Muscle of back (tissue), 11 donors: ENCODE measurements around the gene ZIC5. TPM values are rescaled to one million over a fixed set of nuclear protein-coding genes. Genes with fewer than 3 reads are reported as not detected.
"Not testable (repeated sequence)": the region's sequence is repeated elsewhere in the genome, so short reads cannot be mapped to it uniquely, and the experiment has no call there.

Experiments used
- DNase-seq, 3 donors: peaks; one replicate each; pipeline versions ENCODE4 v3.0.0 to v3.0.0-alpha.2; 2013
- polyA plus RNA-seq, 10 donors: library from polyadenylated mRNA; unstranded; fragments of 120-200 nt; gene quantifications; one replicate each; pipeline ENCODE4 v1.2.1, GENCODE V29; 2013; ENCODE audit not compliant: insufficient read length in 10 of 10

The ZIC5 gene
- polyA plus RNA-seq, 10 donors, result 0.04 to 0.05 TPM; not detected in 8

DNA sequence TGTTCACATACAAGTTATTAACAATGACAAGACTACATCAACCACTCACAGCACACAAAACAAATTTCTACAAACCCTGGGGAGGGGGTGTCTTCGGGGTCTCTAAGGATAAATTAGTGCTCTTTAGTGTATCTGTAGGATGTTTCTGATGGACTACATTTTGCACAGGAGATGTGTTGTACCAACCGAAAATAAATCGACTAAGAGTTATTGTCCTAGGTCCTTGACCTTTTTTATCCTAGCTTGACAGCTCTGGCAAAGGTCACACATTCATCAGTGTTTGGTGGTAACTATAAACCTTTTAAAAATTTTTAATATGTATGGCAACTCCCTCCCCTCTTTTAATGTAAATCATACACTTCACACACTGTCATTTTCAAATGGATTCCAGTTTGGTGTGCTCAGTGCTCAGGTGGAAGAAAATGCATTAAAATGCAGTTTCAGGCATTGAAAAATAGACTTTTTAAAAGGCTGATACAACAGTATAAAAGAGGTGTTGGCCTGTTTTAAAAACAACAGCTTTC, 7.7 kb downstream of the ZIC5 start:
- no peak for DNase-seq

GRCh38 chr13:99962242-99962641, 9.3 kb downstream of the ZIC5 start:
- no peak for DNase-seq

- no peak for DNase-seq
These were observed 9.9 kb downstream of the ZIC5 start for GRCh38 chr13:99961636-99962035.

GRCh38 chr13:99960663-99961311, 10.8 kb downstream of the ZIC5 start:
- no peak for DNase-seq

DNA sequence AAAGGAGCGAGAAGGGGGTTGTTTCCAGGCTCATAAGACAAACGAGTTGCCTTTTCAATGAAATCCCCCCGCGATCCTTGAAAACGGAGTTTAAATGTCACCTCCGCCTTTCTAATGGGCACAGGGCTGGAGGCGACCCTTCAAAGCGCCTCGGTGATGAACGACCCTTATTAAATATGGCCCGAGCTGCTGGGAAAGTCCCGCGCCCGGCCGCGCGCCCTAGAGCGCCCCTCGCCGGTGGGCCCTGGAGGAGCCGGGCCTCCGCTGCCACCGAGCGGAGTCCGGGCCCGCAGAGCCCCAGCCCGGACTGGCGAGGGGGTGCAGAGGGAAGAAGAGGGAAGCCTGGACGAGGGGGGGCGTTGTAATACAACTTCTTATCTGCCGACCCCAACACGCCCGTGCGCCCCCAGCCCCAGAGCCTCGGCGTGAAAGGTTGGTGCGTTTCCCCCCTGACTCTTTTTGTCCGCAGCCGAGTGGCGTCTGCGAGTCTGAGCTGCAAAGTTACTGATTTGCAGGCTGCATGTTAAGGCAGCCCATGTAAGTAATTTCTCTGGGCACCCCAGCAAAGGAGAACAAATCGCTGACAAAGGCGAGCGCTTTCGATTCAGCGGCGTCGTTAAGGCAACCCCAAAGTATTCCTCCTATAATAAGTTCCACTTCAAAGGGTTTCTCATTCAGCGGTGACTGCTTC, 11.9 kb downstream of the ZIC5 start:
- no peak for DNase-seq

- DNase-seq, result no peak
These were observed 12.4 kb downstream of the ZIC5 start for GRCh38 chr13:99959127-99959539.

- DNase-seq, result no peak
These were observed 13.0 kb downstream of the ZIC5 start for GRCh38 chr13:99958406-99959126.

DNA sequence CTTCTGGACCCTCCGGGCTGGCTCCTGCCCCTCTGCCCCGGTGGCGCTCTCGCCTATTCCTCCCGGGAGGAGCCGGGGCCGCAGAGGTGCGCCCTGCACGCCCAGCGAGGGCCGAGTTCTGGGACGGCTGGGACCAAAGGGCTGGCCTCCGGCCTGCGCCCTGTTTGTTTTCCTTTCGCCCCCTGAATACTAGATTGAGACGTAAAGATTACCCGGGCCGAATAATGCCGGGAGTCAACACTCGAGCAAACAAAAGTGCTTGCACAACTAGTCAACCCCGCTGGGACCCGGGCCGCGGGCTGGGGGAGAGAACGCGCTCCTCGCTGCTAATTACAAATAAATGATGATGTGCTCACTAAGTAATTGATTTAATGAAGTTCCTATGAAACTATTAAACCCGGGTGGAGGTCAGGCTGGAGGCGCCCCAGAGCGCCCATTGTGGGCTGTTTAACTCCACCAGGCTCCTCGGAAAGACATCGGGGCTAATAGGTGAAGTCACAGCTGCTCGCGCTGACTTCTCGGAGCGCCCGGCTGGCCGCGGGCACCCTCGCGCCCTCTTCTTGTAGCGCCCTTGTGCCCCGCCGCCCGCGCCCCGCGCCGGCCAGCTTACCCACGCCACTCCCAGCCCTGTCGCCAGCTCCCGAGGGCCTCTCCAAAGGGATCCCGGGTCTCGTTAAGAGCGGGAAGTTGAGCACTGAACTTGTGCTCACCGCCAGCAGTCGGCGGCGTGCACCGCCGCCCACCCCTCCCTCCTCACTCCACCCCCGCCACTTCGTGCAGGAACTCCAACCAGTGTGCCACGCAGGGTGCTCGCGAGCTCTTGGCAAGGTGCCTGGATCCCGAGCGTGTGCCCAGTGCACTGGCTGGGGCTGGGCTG, 14.9 kb downstream of the ZIC5 start:
- DNase-seq, result no peak

GRCh38 chr13:99955747-99956472, 15.7 kb downstream of the ZIC5 start:
- DNase-seq, result peak in 2 of 3 donors; percentile 72 to 88

DNA sequence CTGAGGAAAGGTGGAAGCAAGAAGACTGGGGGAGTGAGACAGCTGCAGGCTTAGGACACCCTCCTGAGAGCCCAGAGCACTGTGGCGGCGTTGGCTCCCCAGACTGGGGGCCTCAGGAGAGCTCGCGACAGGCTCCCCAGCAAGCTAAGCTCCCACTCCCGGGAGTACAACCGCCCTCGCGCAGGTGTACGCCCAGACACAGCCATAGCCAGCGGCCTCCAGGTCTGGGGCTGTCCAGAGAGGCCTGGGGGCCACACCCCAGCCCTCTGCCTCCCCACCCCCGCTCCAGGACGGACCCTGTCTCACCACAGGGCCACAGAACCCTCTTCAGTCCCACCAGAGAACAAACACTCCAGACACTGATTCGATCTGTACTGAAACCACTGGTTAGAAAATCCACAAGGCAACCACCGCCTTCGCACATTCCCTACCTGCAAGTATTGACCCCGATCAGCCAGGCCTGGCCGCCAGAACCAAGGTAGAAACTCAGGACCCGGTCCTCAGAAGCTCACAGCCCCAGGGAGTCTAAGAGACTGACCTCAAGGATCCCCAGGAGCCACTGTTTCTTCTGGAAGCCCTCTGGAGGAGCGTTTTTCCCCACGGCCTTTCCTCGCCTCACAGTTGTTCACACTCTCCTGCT, 16.3 kb downstream of the ZIC5 start:
- no peak for DNase-seq

GRCh38 chr13:99953138-99953755, 18.3 kb downstream of the ZIC5 start:
- DNase-seq, result no peak

DNA sequence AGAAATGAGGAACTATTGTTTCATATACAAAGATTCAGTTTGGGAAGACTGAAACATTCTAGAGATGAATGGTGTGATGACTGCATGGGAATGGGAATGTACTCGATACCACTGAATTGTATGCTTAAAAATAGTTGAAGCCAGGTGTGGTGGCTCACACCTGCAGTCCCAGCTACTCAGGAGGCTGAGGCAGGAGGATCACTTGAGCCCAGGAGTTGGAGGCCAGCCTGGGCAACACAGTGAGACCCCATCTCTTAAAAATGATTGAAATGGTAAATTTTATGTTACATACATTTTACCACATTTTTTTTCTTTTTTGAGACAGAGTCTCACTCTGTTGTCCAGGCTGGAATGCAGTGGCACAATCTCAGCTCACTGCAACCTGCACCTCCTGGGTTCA, 19.9 kb downstream of the ZIC5 start:
- not testable (repeated sequence) for DNase-seq

GRCh38 chr13:99949679-99950413, 21.7 kb downstream of the ZIC5 start:
- no peak for DNase-seq

DNA sequence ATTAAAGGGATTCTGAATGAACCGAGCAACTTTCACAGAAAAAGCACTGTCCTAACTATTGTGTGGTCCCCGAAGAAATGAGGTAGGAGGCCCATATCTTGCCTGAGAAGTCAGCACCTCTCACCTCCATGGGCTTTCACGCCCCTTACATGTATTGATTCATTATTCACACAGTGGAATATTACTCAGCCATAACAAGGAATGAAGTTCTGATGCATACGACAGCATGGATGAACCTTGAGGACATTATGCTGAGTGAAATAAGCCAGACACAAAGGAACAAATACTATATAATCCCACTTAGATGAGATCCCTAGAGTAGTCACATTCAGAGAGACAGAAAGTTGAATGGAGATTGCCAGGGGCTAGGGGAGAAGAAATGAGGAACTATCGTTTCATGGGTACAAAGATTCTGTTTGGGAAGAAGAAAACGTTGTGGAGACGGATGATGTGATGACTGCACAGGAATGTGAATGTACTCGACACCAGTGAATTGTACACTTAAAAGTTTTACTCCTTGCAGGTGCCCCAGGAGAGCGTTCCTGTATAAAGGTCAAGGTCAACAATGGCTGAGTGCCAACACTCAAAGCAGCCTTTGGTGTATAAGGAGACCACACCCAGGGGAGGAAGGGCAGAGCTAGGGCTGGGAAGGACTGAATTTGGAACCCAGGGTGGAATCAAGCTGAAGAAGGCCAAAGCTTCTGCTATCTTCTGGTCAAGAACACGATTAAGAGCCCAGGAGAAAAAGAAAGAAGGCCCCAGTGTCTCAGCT, 22.5 kb downstream of the ZIC5 start:
- DNase-seq, result no peak

- no peak for DNase-seq
These were observed 23.2 kb downstream of the ZIC5 start for GRCh38 chr13:99948411-99948810.

DNA sequence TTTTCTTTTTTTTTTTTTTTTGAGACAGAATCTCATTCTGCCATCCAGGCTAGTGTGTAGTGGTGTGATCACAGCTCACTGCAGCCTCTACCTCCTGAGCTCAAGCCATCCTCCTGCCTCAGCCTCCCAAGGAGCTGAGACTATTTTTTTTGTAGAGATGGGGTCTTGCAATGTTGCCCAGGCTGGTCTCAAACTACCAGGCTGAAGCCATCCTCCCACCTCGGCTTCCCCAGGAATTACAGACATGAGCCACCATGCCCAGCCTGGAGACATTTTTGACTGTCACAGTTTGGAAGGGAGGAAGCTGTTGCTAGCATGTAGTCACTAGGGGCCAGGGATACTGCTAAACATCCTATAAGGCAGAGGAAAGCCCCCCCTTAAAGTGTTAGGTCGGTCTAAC, 23.9 kb downstream of the ZIC5 start:
- no peak for DNase-seq

- DNase-seq, result not testable (repeated sequence)
These were observed 26.1 kb downstream of the ZIC5 start for GRCh38 chr13:99945515-99945914.

- DNase-seq, result no peak
These were observed 27.0 kb downstream of the ZIC5 start for GRCh38 chr13:99944606-99945005.
